HEK293 (cell line): ENCODE measurements around the gene KARS1.

Experiments
- CTCF ChIP-seq: fragments of 450-650 bp; formaldehyde crosslinking; IDR thresholded peaks from 2 replicates; pipeline ENCODE4 v1.5.1; 2016; ENCODE audit warnings: missing biosample characterization, missing genetic modification characterization
- REST ChIP-seq: fragments of 450-650 bp; formaldehyde crosslinking; IDR thresholded peaks from 2 replicates; pipeline ENCODE4 v1.5.1; 2016; ENCODE audit warnings: missing biosample characterization, missing genetic modification characterization
- TRIM28 ChIP-seq: IDR thresholded peaks from 2 replicates; pipeline ENCODE4 v1.6.1; 2011; ENCODE audit warnings: low read length, control low read depth, borderline replicate concordance
- ZBTB10 ChIP-seq: fragments of 450-650 bp; formaldehyde crosslinking; IDR thresholded peaks from 2 replicates; pipeline ENCODE4 v1.5.1; 2016; ENCODE audit warnings: missing biosample characterization, missing genetic modification characterization
- ZFP37 ChIP-seq: fragments of 450-650 bp; formaldehyde crosslinking; IDR thresholded peaks from 2 replicates; pipeline ENCODE4 v1.5.1; 2016; ENCODE audit warnings: missing biosample characterization, missing genetic modification characterization
- ZNF19 ChIP-seq: fragments of 450-650 bp; formaldehyde crosslinking; IDR thresholded peaks from 2 replicates; pipeline ENCODE4; 2016; ENCODE audit warnings: missing biosample characterization, missing genetic modification characterization, low read depth
- ZNF274 ChIP-seq, 2 experiments: fragments of 200-500 bp in 1 of 2; fragments of 450-650 bp in 1 of 2; sonication (Bioruptor generic) in 1 of 2; formaldehyde crosslinking in 1 of 2; IDR thresholded peaks; 2 replicates each; pipeline versions ENCODE4 v1.5.1 to v1.6.1; 2014 to 2016; ENCODE audit warnings: borderline replicate concordance in 1 of 2, inconsistent platforms in 1 of 2, low read length in 1 of 2, missing biosample characterization in 1 of 2, missing genetic modification characterization in 1 of 2
- ZNF433 ChIP-seq: fragments of 450-650 bp; formaldehyde crosslinking; IDR thresholded peaks from 2 replicates; pipeline ENCODE4 v1.5.1; 2016; ENCODE audit warnings: missing biosample characterization, missing genetic modification characterization, low read depth
- ZNF704 ChIP-seq: fragments of 450-650 bp; formaldehyde crosslinking; IDR thresholded peaks from 2 replicates; pipeline ENCODE4 v1.5.1; 2016; ENCODE audit warnings: missing biosample characterization, missing genetic modification characterization

GRCh38 chr16:75676909-75677308 lies 29.4 kb upstream of the KARS1 start, which contains the start of gene CPHXL2:
- TF ChIP-seq ZNF274 (IDR thresholded peaks at IDR 0.05; ENCODE audit: low read length) (no peak), ZNF274 (tag by site-specific recombination; IDR thresholded peaks at IDR 0.05; ENCODE audit: borderline replicate concordance) (no peak), CTCF (no peak), ZNF433 (tag by site-specific recombination) (no peak), ZNF704 (tag by site-specific recombination) (no peak), TRIM28 (no peak), REST (tag by site-specific recombination) (no peak), ZBTB10 (no peak), ZFP37 (tag by site-specific recombination) (no peak), ZNF19 (tag by site-specific recombination) (no peak)
